Keratinocyte (primary cell): ENCODE results near the gene PLA1A. TPM values are rescaled to one million over a fixed set of nuclear protein-coding genes. Genes with fewer than 3 reads are reported as not detected.

Source experiments
- DNase-seq: peaks from one replicate; pipeline ENCODE4 v3.0.0-alpha.2; 2011; ENCODE audit warnings: low read depth, missing footprints, low spot score
- FAIRE-seq: peaks from 2 replicates; lab custom pipeline; 2011; peaks lifted over from hg19 to GRCh38; lab: Jason Lieb, UNC
- H2AFZ ChIP-seq: 2 replicates; pipeline ENCODE4 v1.6.0; 2012; ENCODE audit warnings: low read length, control low read depth, inconsistent platforms; ENCODE audit not compliant: control insufficient read depth
- H3K27ac ChIP-seq: 2 replicates; pipeline ENCODE4 v1.5.1; 2011; ENCODE audit warnings: low read length; ENCODE audit not compliant: control insufficient read depth, insufficient read depth
- H3K27me3 ChIP-seq: 3 replicates; pipeline ENCODE4 v1.6.0; 2011; ENCODE audit warnings: low read length; ENCODE audit not compliant: control insufficient read depth, insufficient read depth; ENCODE audit errors: extremely low read depth
- H3K36me3 ChIP-seq, 2 experiments: 2 replicates in 1 of 2; 3 replicates in 1 of 2; pipeline ENCODE4 v1.5.1; 2011; ENCODE audit warnings: low read length in 2 of 2, mild to moderate bottlenecking in 1 of 2; ENCODE audit not compliant: control insufficient read depth in 2 of 2, insufficient read depth in 2 of 2; ENCODE audit errors: extremely low read depth in 1 of 2
- H3K4me1 ChIP-seq: 3 replicates; pipeline ENCODE4 v1.5.1; 2011; ENCODE audit warnings: low read length; ENCODE audit not compliant: control insufficient read depth, insufficient read depth; ENCODE audit errors: extremely low read depth
- H3K4me2 ChIP-seq: 3 replicates; pipeline ENCODE4 v1.6.0; 2011; ENCODE audit warnings: low read depth, low read length; ENCODE audit not compliant: control insufficient read depth, insufficient read depth; ENCODE audit errors: extremely low read depth
- H3K4me3 ChIP-seq, 3 experiments: fragments of 200-600 bp in 1 of 3; sonication (generic) in 1 of 3; 2 replicates in 2 of 3; 3 replicates in 1 of 3; pipeline ENCODE4 v1.5.1; 2011 to 2016; ENCODE audit warnings: low read length in 3 of 3, mild to moderate bottlenecking in 3 of 3, control low read depth in 2 of 3, inconsistent platforms in 1 of 3, low read depth in 1 of 3, mixed read lengths in 1 of 3, mixed run types in 1 of 3, moderate library complexity in 1 of 3; ENCODE audit not compliant: control insufficient read depth in 2 of 3, insufficient read depth in 2 of 3; ENCODE audit errors: extremely low read depth in 1 of 3
- H3K79me2 ChIP-seq: 2 replicates; pipeline ENCODE4 v1.6.0; 2012; ENCODE audit warnings: low read length; ENCODE audit not compliant: control insufficient read depth, insufficient read depth
- H3K9ac ChIP-seq: 3 replicates; pipeline ENCODE4 v1.6.0; 2011; ENCODE audit warnings: low read length; ENCODE audit not compliant: control insufficient read depth, insufficient read depth; ENCODE audit errors: extremely low read depth
- H3K9me1 ChIP-seq: 3 replicates; pipeline ENCODE4 v1.6.0; 2011; ENCODE audit warnings: low read length; ENCODE audit not compliant: control insufficient read depth, insufficient read depth; ENCODE audit errors: extremely low read depth
- H3K9me3 ChIP-seq: 2 replicates; pipeline ENCODE4 v1.5.1; 2012; ENCODE audit warnings: low read depth, low read length; ENCODE audit not compliant: control insufficient read depth
- H4K20me1 ChIP-seq: 3 replicates; pipeline ENCODE4 v1.6.0; 2011; ENCODE audit warnings: low read length; ENCODE audit not compliant: control insufficient read depth, insufficient read depth; ENCODE audit errors: extremely low read depth
- EZH2 ChIP-seq: IDR thresholded peaks from one replicate; pipeline ENCODE4 v1.6.1; 2012; ENCODE audit warnings: inconsistent platforms, mild to moderate bottlenecking, low read length, moderate library complexity
- dilution Hi-C: fragments of 300-500 bp; cut with MboI; formaldehyde crosslinking; loops from one replicate; pipeline ENCODE4 v1.7.0; 2020; ENCODE audit warnings: low sequenced_read_pairs; ENCODE audit not compliant: extremely low pct_ligation_motif_present
- polyA plus RNA-seq, 5 experiments: library from polyadenylated mRNA; depleted of rRNA in 3 of 5; stranded (reverse) in 3 of 5; stranded (forward) in 1 of 5; unstranded in 1 of 5; fragments of >200 nt; gene quantifications; 1 replicate in 1 of 5; 2 replicates in 3 of 5; 3 replicates in 1 of 5; pipeline versions ENCODE4 v1.2.1 to v1.2.3, GENCODE V29; 2011 to 2012; ENCODE audit warnings: missing spikeins in 2 of 5, low read depth in 1 of 5, low replicate concordance in 1 of 5
- TF ChIP-seq, protein P1 (sequence below), 3 experiments: IDR thresholded peaks in 1 of 3; conservative IDR thresholded peaks in 1 of 3; optimal IDR thresholded peaks in 1 of 3; 2 replicates in 2 of 3; 3 replicates in 1 of 3; pipeline versions ENCODE3 to v1.5.1; 2011; ENCODE audit warnings: low read length in 3 of 3, mild to moderate bottlenecking in 3 of 3, moderate library complexity in 2 of 3, control low read depth in 1 of 3, inconsistent platforms in 1 of 3; ENCODE audit not compliant: insufficient read depth in 2 of 3; ENCODE audit errors: extremely low read depth in 1 of 3

The PLA1A gene
- polyA plus RNA-seq, 1 donor (not counting 4 experiments of a cell fraction or from before 2014, with no cell fraction given), result not detected

DNA sequence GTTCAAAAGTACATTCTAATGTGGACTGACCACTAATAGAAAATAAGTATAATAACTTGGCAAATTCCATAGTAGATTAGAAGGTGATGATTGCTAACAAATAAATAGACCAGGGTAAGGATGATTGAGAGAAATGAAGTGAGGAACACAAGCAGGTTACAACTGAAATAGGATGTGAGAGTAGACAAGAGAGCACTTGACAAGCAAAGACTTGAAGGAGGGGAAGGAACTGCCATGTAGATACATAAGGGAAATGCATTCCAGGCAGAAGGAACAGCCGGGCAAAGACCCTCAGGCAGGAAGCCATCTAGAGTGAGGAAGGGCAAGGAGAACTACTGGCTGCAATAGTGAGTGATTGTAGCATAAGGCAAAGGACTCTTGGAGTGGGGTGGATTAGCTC is 5.0 kb downstream of the PLA1A start:
- no peak overlapping the region for H3K4me2 ChIP-seq
- H3K9ac ChIP-seq, result no peak overlapping the region
- H3K27me3 ChIP-seq, result peaks cover 11% of the 10 kb centered on the region
- H3K36me3 ChIP-seq, result no peaks in the 10 kb centered on the region
- no peak overlapping the region for H3K27ac ChIP-seq
- H3K4me1 ChIP-seq, result no peaks in the 10 kb centered on the region
- no peaks in the 10 kb centered on the region for H4K20me1 ChIP-seq
- FAIRE-seq, result no peak
- no peak overlapping the region for H3K4me3 ChIP-seq
- DNase-seq, result no peak
- TF ChIP-seq, protein P1, sequence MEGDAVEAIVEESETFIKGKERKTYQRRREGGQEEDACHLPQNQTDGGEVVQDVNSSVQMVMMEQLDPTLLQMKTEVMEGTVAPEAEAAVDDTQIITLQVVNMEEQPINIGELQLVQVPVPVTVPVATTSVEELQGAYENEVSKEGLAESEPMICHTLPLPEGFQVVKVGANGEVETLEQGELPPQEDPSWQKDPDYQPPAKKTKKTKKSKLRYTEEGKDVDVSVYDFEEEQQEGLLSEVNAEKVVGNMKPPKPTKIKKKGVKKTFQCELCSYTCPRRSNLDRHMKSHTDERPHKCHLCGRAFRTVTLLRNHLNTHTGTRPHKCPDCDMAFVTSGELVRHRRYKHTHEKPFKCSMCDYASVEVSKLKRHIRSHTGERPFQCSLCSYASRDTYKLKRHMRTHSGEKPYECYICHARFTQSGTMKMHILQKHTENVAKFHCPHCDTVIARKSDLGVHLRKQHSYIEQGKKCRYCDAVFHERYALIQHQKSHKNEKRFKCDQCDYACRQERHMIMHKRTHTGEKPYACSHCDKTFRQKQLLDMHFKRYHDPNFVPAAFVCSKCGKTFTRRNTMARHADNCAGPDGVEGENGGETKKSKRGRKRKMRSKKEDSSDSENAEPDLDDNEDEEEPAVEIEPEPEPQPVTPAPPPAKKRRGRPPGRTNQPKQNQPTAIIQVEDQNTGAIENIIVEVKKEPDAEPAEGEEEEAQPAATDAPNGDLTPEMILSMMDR (optimal IDR thresholded peaks at IDR 0.05 in 1 of 3, IDR thresholded peaks at IDR 0.05 in 1 of 3, conservative IDR thresholded peaks at IDR 0.05 in 1 of 3; ENCODE audit: extremely low read depth in 1 of 3, insufficient read depth in 2 of 3, low read length in 3 of 3), result no peak
- no peak for TF ChIP-seq EZH2
- no peaks in the 10 kb centered on the region for H3K79me2 ChIP-seq
- H3K9me3 ChIP-seq, result no peaks in the 10 kb centered on the region
- dilution Hi-C loops, result no loop called here
- no peaks in the 10 kb centered on the region for H3K9me1 ChIP-seq
- H2AFZ ChIP-seq, result no peak overlapping the region

DNA sequence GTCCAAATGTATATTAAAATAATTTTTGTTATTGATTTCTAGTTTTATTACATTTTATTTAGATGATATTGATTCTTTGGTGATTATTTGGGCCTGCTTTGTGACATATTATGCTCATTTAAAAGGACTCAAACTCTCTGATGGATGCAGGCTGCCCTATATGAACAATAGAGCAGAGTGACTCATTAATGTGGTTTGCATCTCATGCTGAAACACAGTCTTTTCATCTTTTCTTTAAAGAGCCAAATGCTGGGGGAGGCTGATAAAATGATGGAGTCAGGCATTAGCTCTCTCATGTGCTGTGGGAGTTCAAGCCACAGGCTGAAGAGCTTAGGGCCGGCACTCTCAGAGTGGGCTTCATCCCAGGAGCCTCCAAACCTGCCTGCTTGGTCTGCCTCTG is 7.2 kb downstream of the PLA1A start:
- no peaks in the 10 kb centered on the region for H3K9me1 ChIP-seq
- TF ChIP-seq, protein P1 (optimal IDR thresholded peaks at IDR 0.05 in 1 of 3, IDR thresholded peaks at IDR 0.05 in 1 of 3, conservative IDR thresholded peaks at IDR 0.05 in 1 of 3; ENCODE audit: extremely low read depth in 1 of 3, insufficient read depth in 2 of 3, low read length in 3 of 3), result no peak
- TF ChIP-seq EZH2, result no peak

More for the DNA sequence above, 7.2 kb downstream of the PLA1A start:
- H4K20me1 ChIP-seq, result no peaks in the 10 kb centered on the region
- no peak overlapping the region for H3K27ac ChIP-seq
- no peak overlapping the region for H3K4me3 ChIP-seq
- peaks cover 25% of the 10 kb centered on the region for H3K27me3 ChIP-seq
- dilution Hi-C loops, result no loop called here
- no peaks in the 10 kb centered on the region for H3K9me3 ChIP-seq
- no peaks in the 10 kb centered on the region for H3K36me3 ChIP-seq
- H3K79me2 ChIP-seq, result no peaks in the 10 kb centered on the region
- H2AFZ ChIP-seq, result no peak overlapping the region
- no peak overlapping the region for H3K4me2 ChIP-seq
- no peaks in the 10 kb centered on the region for H3K4me1 ChIP-seq
- FAIRE-seq (no peak), DNase-seq (no peak)
- no peak overlapping the region for H3K9ac ChIP-seq
